H9 (cell line): ENCODE results near the gene CTSE. TPM values are rescaled to one million over a fixed set of nuclear protein-coding genes. Genes with fewer than 3 reads are reported as not detected.

ENCODE experiments used
- DNase-seq: peaks from one replicate; pipeline ENCODE4 v3.0.0-alpha.2; 2017
- H2AFZ ChIP-seq: one replicate; pipeline ENCODE4 v1.6.1; 2013; ENCODE audit warnings: mild to moderate bottlenecking, low read length, control low read depth, moderate library complexity
- H2AK5ac ChIP-seq: 2 replicates; pipeline ENCODE4 v1.6.1; 2013; ENCODE audit warnings: low read length, control low read depth, mixed read lengths; ENCODE audit not compliant: insufficient read length
- H2BK120ac ChIP-seq: one replicate; pipeline ENCODE4 v1.6.1; 2013; ENCODE audit warnings: low read depth, mild to moderate bottlenecking, low read length, control low read depth, inconsistent platforms; ENCODE audit not compliant: poor library complexity, severe bottlenecking
- H2BK12ac ChIP-seq: 2 replicates; pipeline ENCODE4 v1.6.1; 2013; ENCODE audit warnings: low read length, control low read depth, mixed read lengths, low read depth; ENCODE audit not compliant: insufficient read length
- H2BK15ac ChIP-seq: 2 replicates; pipeline ENCODE4 v1.6.1; 2013; ENCODE audit warnings: low read depth, low read length, control low read depth
- H2BK20ac ChIP-seq: one replicate; pipeline ENCODE4 v1.6.1; 2013; ENCODE audit warnings: low read depth, mild to moderate bottlenecking, low read length, control low read depth, inconsistent platforms; ENCODE audit not compliant: poor library complexity, severe bottlenecking
- H2BK5ac ChIP-seq: 2 replicates; pipeline ENCODE4 v1.6.1; 2013; ENCODE audit warnings: low read length, control low read depth, mixed read lengths; ENCODE audit not compliant: insufficient read length
- H3K14ac ChIP-seq: 2 replicates; pipeline ENCODE4 v1.6.1; 2013; ENCODE audit warnings: low read length, control low read depth; ENCODE audit not compliant: insufficient read depth
- H3K18ac ChIP-seq: 2 replicates; pipeline ENCODE4 v1.6.1; 2013; ENCODE audit warnings: low read depth, mild to moderate bottlenecking, mixed read lengths, low read length, control low read depth; ENCODE audit not compliant: insufficient read length
- H3K23ac ChIP-seq: 2 replicates; pipeline ENCODE4 v1.6.1; 2013; ENCODE audit warnings: low read length, control low read depth, mixed read lengths, low read depth; ENCODE audit not compliant: insufficient read length
- H3K23me2 ChIP-seq: 2 replicates; pipeline ENCODE4 v1.6.1; 2013; ENCODE audit warnings: low read depth, mild to moderate bottlenecking, mixed read lengths, low read length, control low read depth; ENCODE audit not compliant: insufficient read length, poor library complexity, severe bottlenecking
- H3K27ac ChIP-seq: 2 replicates; pipeline ENCODE4 v1.5.1; 2013; ENCODE audit warnings: low read length, control low read depth, mixed read lengths, low read depth; ENCODE audit not compliant: insufficient read length
- H3K27me3 ChIP-seq: 2 replicates; pipeline ENCODE4 v1.6.1; 2013; ENCODE audit warnings: low read length, control low read depth, inconsistent platforms; ENCODE audit not compliant: insufficient read depth
- H3K4ac ChIP-seq: 2 replicates; pipeline ENCODE4 v1.6.1; 2013; ENCODE audit warnings: low read depth, mild to moderate bottlenecking, control low read depth, inconsistent platforms, low read length, moderate library complexity
- H3K4me1 ChIP-seq: 2 replicates; pipeline ENCODE4 v1.6.1; 2013; ENCODE audit warnings: low read length, control low read depth, inconsistent platforms; ENCODE audit not compliant: insufficient read depth
- H3K4me2 ChIP-seq: 2 replicates; pipeline ENCODE4 v1.6.1; 2013; ENCODE audit warnings: low read length, control low read depth, mixed read lengths; ENCODE audit not compliant: insufficient read length, insufficient read depth
- H3K56ac ChIP-seq: 2 replicates; pipeline ENCODE4 v1.6.1; 2013; ENCODE audit warnings: low read depth, mild to moderate bottlenecking, mixed read lengths, low read length, control low read depth; ENCODE audit not compliant: insufficient read length
- H3K79me1 ChIP-seq: 2 replicates; pipeline ENCODE4 v1.6.1; 2013; ENCODE audit warnings: low read depth, mild to moderate bottlenecking, moderate library complexity, low read length, control low read depth, inconsistent platforms; ENCODE audit not compliant: insufficient read depth, poor library complexity, severe bottlenecking
- H3K79me2 ChIP-seq: 2 replicates; pipeline ENCODE4 v1.6.1; 2013; ENCODE audit warnings: low read length, control low read depth, inconsistent platforms; ENCODE audit not compliant: insufficient read depth
- H3K9ac ChIP-seq: 2 replicates; pipeline ENCODE4 v1.6.1; 2013; ENCODE audit warnings: low read length, control low read depth, mixed read lengths; ENCODE audit not compliant: insufficient read length; ENCODE audit errors: extremely low read depth
- H3K9me3 ChIP-seq: one replicate; pipeline ENCODE4 v1.6.1; 2013; ENCODE audit warnings: low read depth, low read length, inconsistent platforms; ENCODE audit not compliant: control insufficient read depth
- H3T11ph ChIP-seq: one replicate; pipeline ENCODE4 v1.6.1; 2013; ENCODE audit warnings: mild to moderate bottlenecking, low read length, control low read depth, inconsistent platforms
- H4K20me1 ChIP-seq: one replicate; pipeline ENCODE4 v1.6.1; 2013; ENCODE audit not compliant: control insufficient read depth, insufficient read length, insufficient read depth
- H4K5ac ChIP-seq: 2 replicates; pipeline ENCODE4 v1.6.1; 2013; ENCODE audit warnings: low read depth, mild to moderate bottlenecking, mixed read lengths, low read length, control low read depth; ENCODE audit not compliant: insufficient read length
- H4K8ac ChIP-seq: replicated peaks from 2 replicates; pipeline ENCODE4 v1.6.1; 2013; ENCODE audit warnings: low read length, control low read depth, mixed read lengths, low read depth; ENCODE audit not compliant: insufficient read length
- H4K91ac ChIP-seq: 2 replicates; pipeline ENCODE4 v1.6.1; 2013; ENCODE audit warnings: low read depth, mild to moderate bottlenecking, moderate library complexity, mixed read lengths, low read length, control low read depth; ENCODE audit not compliant: insufficient read length
- H3K27ac Mint-ChIP-seq, 3 experiments: 2 replicates in 2 of 3; 3 replicates in 1 of 3; pipeline ENCODE4 v1.8.0; 2020 to 2021; ENCODE audit warnings: mixed read lengths in 3 of 3, mild to moderate bottlenecking in 1 of 3, moderate library complexity in 1 of 3
- H3K27me3 Mint-ChIP-seq: 2 replicates; pipeline ENCODE4 v1.8.0; 2021; ENCODE audit warnings: low read depth, mild to moderate bottlenecking, moderate library complexity, mixed read lengths
- H3K36me3 Mint-ChIP-seq, 3 experiments: 2 replicates in 2 of 3; 3 replicates in 1 of 3; pipeline ENCODE4 v1.8.0; 2020 to 2021; ENCODE audit warnings: low read depth in 3 of 3, mixed read lengths in 3 of 3; ENCODE audit not compliant: insufficient read depth in 1 of 3
- H3K4me1 Mint-ChIP-seq, 2 experiments: 2 replicates each; pipeline ENCODE4 v1.8.0; 2020; ENCODE audit warnings: mixed read lengths in 2 of 2
- H3K4me3 Mint-ChIP-seq, 2 experiments: 2 replicates in 1 of 2; 3 replicates in 1 of 2; pipeline ENCODE4 v1.8.0; 2020 to 2021; ENCODE audit warnings: mild to moderate bottlenecking in 2 of 2, mixed read lengths in 2 of 2, moderate library complexity in 1 of 2
- H3K9me3 Mint-ChIP-seq, 2 experiments: 2 replicates in 1 of 2; 3 replicates in 1 of 2; pipeline ENCODE4 v1.8.0; 2020; ENCODE audit warnings: mild to moderate bottlenecking in 2 of 2, mixed read lengths in 2 of 2, moderate library complexity in 1 of 2
- WGBS: extraction: QIAGEN DNeasy Blood & Tissue Kit; methylation state at CpG from one replicate; pipeline ENCODE4 v1.1.7; 2013; ENCODE audit warnings: missing lambda C conversion rate, low lambda C conversion rate, mixed read lengths; ENCODE audit not compliant: insufficient read length; ENCODE audit errors: extremely low coverage; 5-methylcytosine and 5-hydroxymethylcytosine counted together
- total RNA-seq: library from RNA; stranded (reverse); gene quantifications from 2 replicates; pipeline ENCODE4 v1.2.1, GENCODE V29; 2021
- TF ChIP-seq, protein P1 (sequence below): fragments of 200-600 bp; sonication (generic); conservative IDR thresholded peaks from 3 replicates; pipeline ENCODE4 v1.8.0; 2021; ENCODE audit warnings: antibody characterized with exemption, mild to moderate bottlenecking

CTSE gene
- total RNA-seq, 1 experiment from 2014 or later, result not detected

DNA sequence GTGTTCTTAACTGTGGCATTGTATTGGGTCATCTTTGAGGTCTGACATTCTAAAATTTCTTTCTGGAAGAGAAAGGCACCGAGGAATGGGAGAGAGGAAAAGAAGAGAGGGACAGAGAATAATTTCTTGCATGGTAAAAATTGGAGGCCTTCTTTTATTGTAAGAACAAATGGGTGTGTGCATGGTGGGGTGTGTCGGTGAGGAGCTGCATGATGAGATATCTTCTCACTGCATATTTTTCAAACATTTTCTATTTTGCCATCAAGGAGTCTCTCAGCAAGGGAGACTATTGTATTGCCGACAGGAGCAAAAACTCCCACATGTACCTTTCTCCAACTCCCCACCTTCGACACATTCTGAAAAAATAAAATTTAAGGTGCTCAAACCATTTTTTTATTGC is 6.5 kb upstream of the CTSE start:
- Histone ChIP-seq H3K9me3 (no peaks in the 10 kb centered on the region), H3K4me1 (no peaks in the 10 kb centered on the region), H3K27me3 (no peaks in the 10 kb centered on the region), H2AFZ (no peak overlapping the region), H4K5ac (no peak overlapping the region), H3K27ac (no peak overlapping the region), H3K79me1 (no peaks in the 10 kb centered on the region), H2BK12ac (no peak overlapping the region), H3T11ph (no peak overlapping the region), H4K8ac (no peak overlapping the region), H2BK5ac (no peak overlapping the region), H3K23me2 (no peaks in the 10 kb centered on the region), H4K91ac (no peak overlapping the region), H2BK20ac (no peak overlapping the region), H3K23ac (no peak overlapping the region), H2BK120ac (no peak overlapping the region), H3K79me2 (no peaks in the 10 kb centered on the region), H3K9ac (no peak overlapping the region), H4K20me1 (no peaks in the 10 kb centered on the region), H3K4me2 (no peak overlapping the region), H3K14ac (no peak overlapping the region), H2AK5ac (no peak overlapping the region), H2BK15ac (no peak overlapping the region), H3K4ac (no peak overlapping the region), H3K56ac (no peak overlapping the region), H3K18ac (no peak overlapping the region)
- Mint-ChIP-seq H3K9me3 (no peaks in the 10 kb centered on the region; a peak in 3 of 5 replicates), H3K36me3 (no peaks in the 10 kb centered on the region), H3K4me1 (peaks cover 2 to 8% of the 10 kb centered on the region in 2 experiments; a peak in 2 of 4 replicates), H3K4me3 (no peak overlapping the region), H3K27ac (no peak overlapping the region), H3K27me3 (no peaks in the 10 kb centered on the region; the same call in 1 of the 2 replicates)
- WGBS, result no CpG with 5 or more reads among the region's 4 CpGs
- DNase-seq, result no peak
- TF ChIP-seq, protein P1, sequence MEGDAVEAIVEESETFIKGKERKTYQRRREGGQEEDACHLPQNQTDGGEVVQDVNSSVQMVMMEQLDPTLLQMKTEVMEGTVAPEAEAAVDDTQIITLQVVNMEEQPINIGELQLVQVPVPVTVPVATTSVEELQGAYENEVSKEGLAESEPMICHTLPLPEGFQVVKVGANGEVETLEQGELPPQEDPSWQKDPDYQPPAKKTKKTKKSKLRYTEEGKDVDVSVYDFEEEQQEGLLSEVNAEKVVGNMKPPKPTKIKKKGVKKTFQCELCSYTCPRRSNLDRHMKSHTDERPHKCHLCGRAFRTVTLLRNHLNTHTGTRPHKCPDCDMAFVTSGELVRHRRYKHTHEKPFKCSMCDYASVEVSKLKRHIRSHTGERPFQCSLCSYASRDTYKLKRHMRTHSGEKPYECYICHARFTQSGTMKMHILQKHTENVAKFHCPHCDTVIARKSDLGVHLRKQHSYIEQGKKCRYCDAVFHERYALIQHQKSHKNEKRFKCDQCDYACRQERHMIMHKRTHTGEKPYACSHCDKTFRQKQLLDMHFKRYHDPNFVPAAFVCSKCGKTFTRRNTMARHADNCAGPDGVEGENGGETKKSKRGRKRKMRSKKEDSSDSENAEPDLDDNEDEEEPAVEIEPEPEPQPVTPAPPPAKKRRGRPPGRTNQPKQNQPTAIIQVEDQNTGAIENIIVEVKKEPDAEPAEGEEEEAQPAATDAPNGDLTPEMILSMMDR, result no peak
